Loucy (cell line): ENCODE data around the gene PPP1CA.
A peak's percentile ranks its signal among the peaks of the same experiment; 100 is the strongest.
"Not testable (repeated sequence)": the region's sequence is repeated elsewhere in the genome, so short reads cannot be mapped to it uniquely, and the experiment has no call there.

Experiments used
- H2AFZ ChIP-seq: fragments of 200-600 bp; sonication (generic); 2 replicates; pipeline ENCODE4 v1.6.0; 2016; ENCODE audit warnings: antibody characterized with exemption, mild to moderate bottlenecking, low read length, moderate library complexity
- H3F3A ChIP-seq: fragments of 200-600 bp; 2 replicates; pipeline ENCODE4 v1.6.0; 2016; ENCODE audit warnings: antibody characterized with exemption, low read depth, mild to moderate bottlenecking
- H3K27me3 ChIP-seq: fragments of 200-600 bp; sonication (generic); 2 replicates; pipeline ENCODE4 v1.6.1; 2014; ENCODE audit warnings: low read length, mild to moderate bottlenecking; ENCODE audit not compliant: insufficient read depth, poor library complexity, severe bottlenecking
- H3K36me3 ChIP-seq: fragments of 200-600 bp; sonication (generic); 2 replicates; pipeline ENCODE4 v1.6.1; 2016; ENCODE audit warnings: low read length; ENCODE audit not compliant: insufficient read depth
- H3K4me1 ChIP-seq: fragments of 200-600 bp; sonication (generic); 2 replicates; pipeline ENCODE4 v1.5.1; 2014; ENCODE audit warnings: low read length, mild to moderate bottlenecking; ENCODE audit not compliant: insufficient read depth, poor library complexity, severe bottlenecking
- H3K4me2 ChIP-seq: fragments of 200-600 bp; sonication (generic); 2 replicates; pipeline ENCODE4 v1.6.0; 2014; ENCODE audit warnings: antibody characterized with exemption, low read length, low read depth, mild to moderate bottlenecking; ENCODE audit not compliant: poor library complexity, severe bottlenecking
- H3K4me3 ChIP-seq: fragments of 200-600 bp; sonication (generic); 2 replicates; pipeline ENCODE4 v1.5.1; 2014; ENCODE audit warnings: low read length, mild to moderate bottlenecking, mixed read lengths; ENCODE audit not compliant: poor library complexity, severe bottlenecking
- H3K79me2 ChIP-seq: fragments of 200-600 bp; sonication (generic); 2 replicates; pipeline ENCODE4 v1.6.1; 2014; ENCODE audit warnings: low read length; ENCODE audit not compliant: insufficient read depth
- H3K9ac ChIP-seq: fragments of 200-600 bp; sonication (generic); 2 replicates; pipeline ENCODE4 v1.6.0; 2014; ENCODE audit warnings: mild to moderate bottlenecking, low read depth, low read length, moderate library complexity; ENCODE audit not compliant: poor library complexity, severe bottlenecking
- H3K9me2 ChIP-seq: fragments of 200-600 bp; sonication (generic); replicated peaks from 2 replicates; pipeline ENCODE4 v1.6.1; 2016; ENCODE audit warnings: low read depth, low read length, mixed read lengths
- H3K9me3 ChIP-seq: fragments of 200-600 bp; sonication (generic); 2 replicates; pipeline ENCODE4 v1.6.1; 2014; ENCODE audit warnings: mild to moderate bottlenecking, antibody characterized with exemption, low read length, low read depth; ENCODE audit not compliant: insufficient read depth
- H4K20me1 ChIP-seq: fragments of 200-600 bp; sonication (generic); 2 replicates; pipeline ENCODE4 v1.6.0; 2014; ENCODE audit warnings: antibody characterized with exemption, low read length, mild to moderate bottlenecking; ENCODE audit not compliant: insufficient read depth, poor library complexity, severe bottlenecking
- CTCF ChIP-seq: fragments of 200-600 bp; sonication (generic); conservative IDR thresholded peaks from 2 replicates; pipeline ENCODE4 v1.5.1; 2014; ENCODE audit warnings: mild to moderate bottlenecking, antibody characterized with exemption, low read length
- EZH2phosphoT487 ChIP-seq: fragments of 200-600 bp; IDR thresholded peaks from 2 replicates; pipeline ENCODE4 v1.6.1; 2018; ENCODE audit warnings: antibody characterized with exemption, mild to moderate bottlenecking, moderate library complexity, borderline replicate concordance

PPP1CA gene

GRCh38 chr11:67429038-67429668, 27.5 kb upstream of the PPP1CA start:
- peaks cover 37% of the 10 kb centered on the region for H3K4me1 ChIP-seq
- H3K4me3 ChIP-seq, result peak overlapping the region; percentile 79
- no peaks in the 10 kb centered on the region for H3K9me3 ChIP-seq

GRCh38 chr11:67428052-67429001, 26.7 kb upstream of the PPP1CA start, which contains the start of gene RPS6KB2:
Gene RPS6KB2, plus strand, starts transcription at chr11:67428494. Its CDS starts 52 bp downstream, at chr11:67428546.
- Histone ChIP-seq H3K9me3 (no peaks in the 10 kb centered on the region), H3K9ac (peak within 1 kb of the TSS; percentile 85), H3K79me2 (peaks cover 45% of the 10 kb centered on the region), H3K27me3 (no peaks in the 10 kb centered on the region), H2AFZ (peak within 1 kb of the TSS; percentile 63), H3K4me3 (peak within 1 kb of the TSS; percentile 79), H3K9me2 (no peaks in the 10 kb centered on the region), H3K4me1 (peaks cover 29% of the 10 kb centered on the region), H4K20me1 (peaks cover 24% of the 10 kb centered on the region), H3K36me3 (no peaks in the 10 kb centered on the region), H3F3A (peaks cover 5% of the 10 kb centered on the region; the same call in 1 of the 2 replicates), H3K4me2 (peak within 1 kb of the TSS; percentile 97)
- TF ChIP-seq CTCF (no peak), EZH2phosphoT487 (no peak)

More at GRCh38 chr11:67429038-67429668, 27.5 kb upstream of the PPP1CA start:
- Histone ChIP-seq H3K9me2 (no peaks in the 10 kb centered on the region), H3K36me3 (peaks cover 3% of the 10 kb centered on the region; the same call in 1 of the 2 replicates), H3K9ac (peak overlapping the region; percentile 85), H4K20me1 (peaks cover 33% of the 10 kb centered on the region), H3F3A (peaks cover 5% of the 10 kb centered on the region; the same call in 1 of the 2 replicates), H3K4me2 (peak overlapping the region; percentile 97), H3K27me3 (no peaks in the 10 kb centered on the region), H3K79me2 (peaks cover 53% of the 10 kb centered on the region), H2AFZ (no peak overlapping the region)
- TF ChIP-seq EZH2phosphoT487 (no peak), CTCF (no peak)

- H3K9me3 ChIP-seq, H2AFZ ChIP-seq, H3F3A ChIP-seq, H3K36me3 ChIP-seq, H3K9me2 ChIP-seq, H3K27me3 ChIP-seq: not testable (repeated sequence)
- Histone ChIP-seq H4K20me1 (peaks cover 15% of the 10 kb centered on the region), H3K79me2 (peaks cover 36% of the 10 kb centered on the region), H3K9ac (peak overlapping the region; percentile 85), H3K4me2 (peak overlapping the region; percentile 78), H3K4me1 (peaks cover 31% of the 10 kb centered on the region), H3K4me3 (peak overlapping the region; percentile 79)
These were observed 25.8 kb upstream of the PPP1CA start for GRCh38 chr11:67427364-67427859.
